HG03066 (cell line): ENCODE data around the gene RAB3A.
"Not testable (repeated sequence)": the region's sequence is repeated elsewhere in the genome, so short reads cannot be mapped to it uniquely, and the experiment has no call there.

Experiments
- ATAC-seq: cut with Tn5 transposase; IDR thresholded peaks from one replicate; pipeline ENCODE4 v1.9.1; 2021; ENCODE audit warnings: low read depth; ENCODE audit not compliant: unreplicated experiment

The RAB3A gene

GRCh38 chr19:18224525-18225354, 20.9 kb upstream of the RAB3A start:
- ATAC-seq: peak; percentile 88

GRCh38 chr19:18223860-18224524, 20.1 kb upstream of the RAB3A start:
- peak; percentile 8 for ATAC-seq

- ATAC-seq: no peak
Observed at GRCh38 chr19:18221815-18222725, 18.2 kb upstream of the RAB3A start.

- no peak for ATAC-seq
Observed at GRCh38 chr19:18220632-18221275, 16.9 kb upstream of the RAB3A start.

GRCh38 chr19:18219911-18220631, 16.2 kb upstream of the RAB3A start:
- ATAC-seq: no peak

GRCh38 chr19:18218600-18218999, 14.8 kb upstream of the RAB3A start:
- ATAC-seq: no peak

- ATAC-seq: no peak
Observed at GRCh38 chr19:18218159-18218558, 14.3 kb upstream of the RAB3A start.

GRCh38 chr19:18216789-18217188, 12.9 kb upstream of the RAB3A start:
- no peak for ATAC-seq

GRCh38 chr19:18214779-18215433, 11.1 kb upstream of the RAB3A start:
- ATAC-seq: no peak

GRCh38 chr19:18211683-18212082, 7.8 kb upstream of the RAB3A start:
- ATAC-seq: no peak

- not testable (repeated sequence) for ATAC-seq
Observed at GRCh38 chr19:18209912-18210311, 6.1 kb upstream of the RAB3A start.

- no peak for ATAC-seq
Observed at GRCh38 chr19:18208098-18208951, 4.5 kb upstream of the RAB3A start.

GRCh38 chr19:18206018-18206417, 2.2 kb upstream of the RAB3A start:
- no peak for ATAC-seq

- ATAC-seq: no peak
Observed at GRCh38 chr19:18205200-18205892, 1.5 kb upstream of the RAB3A start.

- no peak for ATAC-seq
Observed at GRCh38 chr19:18204394-18205199, 755 bp upstream of the RAB3A start.

GRCh38 chr19:18203408-18203862, 407 bp downstream of the RAB3A start:
- ATAC-seq: no peak
